Fibroblast of mammary gland (primary cell): ENCODE data around the gene PSMD5.

Source experiments
- DNase-seq: peaks from one replicate; pipeline ENCODE4 v3.0.0-alpha.2; 2010; ENCODE audit warnings: low read depth
- H3K4me3 ChIP-seq: 2 replicates; pipeline ENCODE4 v1.5.1; 2011; ENCODE audit warnings: low read depth, mild to moderate bottlenecking, low read length, moderate library complexity; ENCODE audit not compliant: control insufficient read depth
- TF ChIP-seq, protein P1 (sequence below): conservative IDR thresholded peaks from 2 replicates; pipeline ENCODE4 v1.5.1; 2011; ENCODE audit warnings: low read depth, low read length, inconsistent platforms; ENCODE audit not compliant: control insufficient read depth, insufficient read depth

The PSMD5 gene

DNA sequence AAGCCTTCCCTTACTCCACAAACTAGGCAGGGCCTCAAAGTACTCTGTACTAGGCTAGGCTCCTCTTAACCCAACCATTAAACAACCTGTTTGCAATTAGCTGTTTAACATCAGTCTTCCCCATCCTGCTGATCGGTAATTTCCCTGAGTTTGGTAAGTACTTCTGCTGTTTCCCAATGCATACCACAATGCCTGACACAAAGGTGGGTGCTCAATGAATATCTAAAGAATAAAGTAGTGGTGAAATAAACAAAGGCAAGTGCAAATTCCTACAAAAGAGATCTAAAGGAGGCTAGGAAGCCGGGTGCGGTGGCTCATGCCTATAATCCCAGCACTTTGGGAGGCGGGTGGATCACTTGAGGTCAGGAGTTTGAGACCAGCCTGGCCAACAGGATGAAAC, 74.5 kb downstream of the PSMD5 start:
- no peak for DNase-seq
- no peak overlapping the region for H3K4me3 ChIP-seq
- TF ChIP-seq, protein P1, sequence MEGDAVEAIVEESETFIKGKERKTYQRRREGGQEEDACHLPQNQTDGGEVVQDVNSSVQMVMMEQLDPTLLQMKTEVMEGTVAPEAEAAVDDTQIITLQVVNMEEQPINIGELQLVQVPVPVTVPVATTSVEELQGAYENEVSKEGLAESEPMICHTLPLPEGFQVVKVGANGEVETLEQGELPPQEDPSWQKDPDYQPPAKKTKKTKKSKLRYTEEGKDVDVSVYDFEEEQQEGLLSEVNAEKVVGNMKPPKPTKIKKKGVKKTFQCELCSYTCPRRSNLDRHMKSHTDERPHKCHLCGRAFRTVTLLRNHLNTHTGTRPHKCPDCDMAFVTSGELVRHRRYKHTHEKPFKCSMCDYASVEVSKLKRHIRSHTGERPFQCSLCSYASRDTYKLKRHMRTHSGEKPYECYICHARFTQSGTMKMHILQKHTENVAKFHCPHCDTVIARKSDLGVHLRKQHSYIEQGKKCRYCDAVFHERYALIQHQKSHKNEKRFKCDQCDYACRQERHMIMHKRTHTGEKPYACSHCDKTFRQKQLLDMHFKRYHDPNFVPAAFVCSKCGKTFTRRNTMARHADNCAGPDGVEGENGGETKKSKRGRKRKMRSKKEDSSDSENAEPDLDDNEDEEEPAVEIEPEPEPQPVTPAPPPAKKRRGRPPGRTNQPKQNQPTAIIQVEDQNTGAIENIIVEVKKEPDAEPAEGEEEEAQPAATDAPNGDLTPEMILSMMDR: no peak

DNA sequence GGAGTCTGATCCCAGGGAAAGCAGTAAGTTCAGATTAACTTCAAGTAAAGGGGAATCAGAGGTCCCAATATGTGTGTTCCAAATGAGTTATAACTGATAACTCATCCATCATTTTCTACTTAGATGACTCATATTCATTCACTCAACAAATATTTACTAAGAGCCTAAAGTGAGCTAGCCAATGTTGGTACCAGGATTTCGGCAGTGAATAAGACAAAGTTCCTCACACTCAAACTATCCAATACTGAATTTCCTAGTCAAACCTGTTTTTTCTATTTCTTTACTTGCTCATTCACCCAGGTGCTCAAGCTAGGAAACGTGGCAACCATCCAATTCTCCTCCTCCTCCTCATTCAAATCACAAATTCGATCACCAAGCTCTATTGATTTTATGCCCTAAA, 75.3 kb downstream of the PSMD5 start:
- peak; percentile 26 for DNase-seq
- TF ChIP-seq, protein P1: no peak
- H3K4me3 ChIP-seq: no peak overlapping the region
